Psoas muscle (tissue), 8 donors: Measurements from ENCODE around the gene NOTCH4. TPM values are rescaled to one million over a fixed set of nuclear protein-coding genes. Genes with fewer than 3 reads are reported as not detected.

Experiments used
- ATAC-seq, 4 donors: fragments of 200-7000 bp; cut with Tn5 transposase; one replicate each; pipeline ENCODE4 v1.9.1; 2020; ENCODE audit warnings: moderate library complexity in 3 of 4, mild to moderate bottlenecking in 2 of 4
- DNase-seq, 2 donors: peaks; one replicate each; pipeline ENCODE4 v3.0.0-alpha.2; 2020
- H3K27ac ChIP-seq: fragments of 200-600 bp; one replicate; pipeline ENCODE4 v1.8.0; 2022
- H3K27me3 ChIP-seq, 3 donors: fragments of 200-600 bp in 1 of 3; one replicate each; pipeline versions ENCODE4 v1.6.1 to v1.8.0; 2013 to 2022; ENCODE audit warnings: low read length in 2 of 3, mild to moderate bottlenecking in 2 of 3, moderate library complexity in 1 of 3; ENCODE audit not compliant: insufficient read depth in 3 of 3
- H3K36me3 ChIP-seq, 2 donors: fragments of 200-600 bp in 1 of 2; one replicate each; pipeline versions ENCODE4 v1.6.1 to v1.8.0; 2013 to 2022; ENCODE audit warnings: low read depth in 1 of 2, mild to moderate bottlenecking in 1 of 2, moderate library complexity in 1 of 2; ENCODE audit not compliant: insufficient read depth in 1 of 2
- H3K4me1 ChIP-seq: fragments of 200-600 bp; one replicate; pipeline ENCODE4 v1.8.0; 2022
- H3K4me3 ChIP-seq: fragments of 200-600 bp; one replicate; pipeline ENCODE4 v1.8.0; 2022; ENCODE audit warnings: mild to moderate bottlenecking
- H3K9me3 ChIP-seq: fragments of 200-600 bp; one replicate; pipeline ENCODE4 v1.8.0; 2022
- WGBS, 3 donors: extraction: QIAGEN DNeasy Blood & Tissue Kit; methylation state at CpG; one replicate each; pipeline versions ENCODE4 v1.1.6 to v1.1.7; 2013; 5-methylcytosine and 5-hydroxymethylcytosine counted together
- intact Hi-C, 2 donors: fragments of 100-400 bp; cut with DNase I; formaldehyde crosslinking; loops; one replicate each; pipeline versions ENCODE4 v1.11.0 to v1.14.2; 2022
- polyA plus RNA-seq, 3 donors: library from polyadenylated mRNA; stranded (reverse); fragments of 200-250 nt; gene quantifications; one replicate each; pipeline ENCODE4 v1.2.3, GENCODE V29; 2013
- total RNA-seq, 4 donors: library from RNA; stranded (reverse); fragmentation: NEBNext Ultra II Directional in 2 of 4; extraction: Animal tissue kit (Norgen Biotek cat#: 25700) in 2 of 4; gene quantifications; one replicate each; pipeline versions ENCODE4 v1.2.1 to v1.2.4, GENCODE V29; 2021 to 2023
- TF ChIP-seq, protein P1 (sequence below): fragments of 200-600 bp; IDR thresholded peaks from one replicate; pipeline ENCODE4 v1.8.0; 2022; ENCODE audit warnings: antibody characterized with exemption
- donor health status: healthy with polysubstance abuse.
- donor health status: DM: no; HTN: no; CAD: no; lungs with moderate emphysema.
- donor health status: Bipolar disorder and iron deficiency.
- donor health status: healthy.
- donor health status: DM: yes; HTN: yes; CAD: no.
- donor health status: DM: no; HTN: no; CAD: no.
- donor health status: DM: no; HTN: no; CAD: no.
- donor health status: DM: yes; HTN: yes; CAD: no.

Gene NOTCH4
- total and polyA plus RNA-seq, 7 donors: 9.7 to 19.5 (median 12.6) TPM

GRCh38 chr6:32148289-32149091, 75.4 kb downstream of the NOTCH4 start:
- ATAC-seq (peak in 3 of 4 donors; percentile 31 to 60 (median 57)), DNase-seq (peak; percentile 61 to 79)
- Histone ChIP-seq H3K27me3 (peaks cover 0 to 38% (median 17%) of the 10 kb centered on the region in 3 donors), H3K36me3 (no peaks in the 10 kb centered on the region), H3K4me1 (peaks cover 4% of the 10 kb centered on the region), H3K4me3 (peak overlapping the region; percentile 38), H3K9me3 (no peaks in the 10 kb centered on the region), H3K27ac (no peak overlapping the region)
- 17 to 29% (median 23%) methylated on average over 36 to 39 of the region's 39 CpGs for WGBS, 3 donors
- TF ChIP-seq, protein P1, sequence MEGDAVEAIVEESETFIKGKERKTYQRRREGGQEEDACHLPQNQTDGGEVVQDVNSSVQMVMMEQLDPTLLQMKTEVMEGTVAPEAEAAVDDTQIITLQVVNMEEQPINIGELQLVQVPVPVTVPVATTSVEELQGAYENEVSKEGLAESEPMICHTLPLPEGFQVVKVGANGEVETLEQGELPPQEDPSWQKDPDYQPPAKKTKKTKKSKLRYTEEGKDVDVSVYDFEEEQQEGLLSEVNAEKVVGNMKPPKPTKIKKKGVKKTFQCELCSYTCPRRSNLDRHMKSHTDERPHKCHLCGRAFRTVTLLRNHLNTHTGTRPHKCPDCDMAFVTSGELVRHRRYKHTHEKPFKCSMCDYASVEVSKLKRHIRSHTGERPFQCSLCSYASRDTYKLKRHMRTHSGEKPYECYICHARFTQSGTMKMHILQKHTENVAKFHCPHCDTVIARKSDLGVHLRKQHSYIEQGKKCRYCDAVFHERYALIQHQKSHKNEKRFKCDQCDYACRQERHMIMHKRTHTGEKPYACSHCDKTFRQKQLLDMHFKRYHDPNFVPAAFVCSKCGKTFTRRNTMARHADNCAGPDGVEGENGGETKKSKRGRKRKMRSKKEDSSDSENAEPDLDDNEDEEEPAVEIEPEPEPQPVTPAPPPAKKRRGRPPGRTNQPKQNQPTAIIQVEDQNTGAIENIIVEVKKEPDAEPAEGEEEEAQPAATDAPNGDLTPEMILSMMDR: no peak
- intact Hi-C loops: no loop called here

DNA sequence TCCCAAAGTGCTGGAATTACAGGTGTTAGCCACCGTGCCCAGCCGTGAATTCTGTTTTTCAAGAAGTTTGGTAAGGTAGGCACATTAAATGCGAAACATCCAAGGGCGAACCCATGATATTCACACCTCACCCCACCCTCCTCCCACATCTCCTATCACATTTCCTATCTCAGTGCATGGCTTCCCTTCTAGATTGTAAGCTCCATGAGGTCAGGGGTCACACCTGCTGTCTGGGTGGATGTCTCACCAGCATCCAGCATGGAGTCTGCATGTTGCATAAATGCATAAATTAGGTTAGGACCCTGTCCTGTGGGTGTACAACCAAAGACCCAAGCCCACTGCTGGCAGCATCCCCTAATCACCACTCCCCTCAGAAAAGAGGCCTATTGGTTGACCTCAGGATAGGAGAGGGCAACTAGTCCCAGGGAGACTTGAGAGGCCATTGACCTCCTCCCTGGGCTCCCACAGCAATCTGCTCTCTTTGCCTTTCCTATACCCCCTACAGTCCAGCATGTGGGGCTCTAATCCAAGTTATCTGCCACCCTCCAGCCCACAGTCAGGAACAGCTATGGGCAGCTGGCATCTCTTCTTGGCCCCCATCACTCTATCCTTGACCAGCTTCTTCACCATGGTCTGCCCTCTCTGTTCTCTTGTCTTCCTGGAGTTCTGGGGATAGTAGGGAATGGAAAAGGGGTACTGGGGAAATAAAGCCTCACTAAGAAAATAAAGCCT, 76.3 kb downstream of the NOTCH4 start:
- Histone ChIP-seq H3K9me3 (no peaks in the 10 kb centered on the region), H3K4me1 (peaks cover 4% of the 10 kb centered on the region), H3K27me3 (peaks cover 0 to 38% (median 17%) of the 10 kb centered on the region in 3 donors), H3K4me3 (no peak overlapping the region), H3K27ac (no peak overlapping the region), H3K36me3 (no peaks in the 10 kb centered on the region)
- TF ChIP-seq, protein P1: no peak
- intact Hi-C loops: no loop called here
- DNase-seq (no peak), ATAC-seq (no peak)
- 86 to 100% (median 94%) methylated on average over 4 of the region's 4 CpGs for WGBS, 3 donors

DNA sequence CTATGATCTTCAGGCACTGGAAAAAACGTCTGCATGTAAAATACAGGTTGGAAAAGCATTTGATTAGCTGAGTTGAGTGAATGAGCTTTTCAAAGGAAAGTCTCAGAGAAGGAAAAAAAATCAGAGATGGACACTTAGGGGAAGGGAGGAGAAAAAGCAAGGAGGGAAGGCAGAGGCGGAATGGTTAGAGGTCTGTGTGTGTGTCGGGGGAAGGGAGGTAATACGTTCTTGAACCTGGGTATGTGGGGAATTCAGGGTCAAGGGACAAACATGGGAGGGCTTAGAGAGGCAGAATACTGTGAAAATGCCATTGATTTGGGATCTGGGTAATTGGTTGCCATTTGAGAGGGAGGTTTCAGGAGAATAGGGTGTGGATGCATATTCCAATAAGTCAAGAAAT, 77.2 kb downstream of the NOTCH4 start:
- no peak for ATAC-seq
- TF ChIP-seq, protein P1: no peak
- Histone ChIP-seq H3K27me3 (peaks cover 0 to 43% (median 13%) of the 10 kb centered on the region in 3 donors), H3K4me3 (no peak overlapping the region), H3K36me3 (no peaks in the 10 kb centered on the region), H3K27ac (no peak overlapping the region), H3K4me1 (no peaks in the 10 kb centered on the region), H3K9me3 (no peaks in the 10 kb centered on the region)
- no peak for DNase-seq
- 37 to 45% (median 41%) methylated on average over 4 of the region's 4 CpGs for WGBS, 3 donors
- intact Hi-C loops: no loop called here

DNA sequence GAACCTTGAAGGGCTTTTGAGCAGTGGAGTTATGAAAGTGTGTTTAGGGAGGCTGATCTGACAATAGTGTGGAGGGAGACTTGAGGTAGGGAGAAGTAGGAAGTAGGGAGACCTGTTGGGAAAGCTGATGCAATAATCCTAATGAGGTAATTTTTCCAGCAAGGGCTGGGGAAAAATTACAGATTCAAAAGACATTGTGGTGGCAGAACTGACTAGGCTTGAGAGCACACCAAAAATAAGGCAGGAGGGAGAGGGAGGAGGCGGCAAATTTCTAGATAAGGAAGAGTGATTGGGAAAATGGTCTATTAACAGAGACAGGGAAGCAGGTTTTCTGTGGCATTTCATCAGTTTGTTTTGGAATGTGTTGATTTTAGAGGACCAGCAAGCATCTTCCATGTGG, 77.6 kb downstream of the NOTCH4 start:
- TF ChIP-seq, protein P1: no peak
- intact Hi-C loops: no loop called here
- Histone ChIP-seq H3K36me3 (no peaks in the 10 kb centered on the region), H3K9me3 (no peaks in the 10 kb centered on the region), H3K4me3 (no peak overlapping the region), H3K27me3 (peaks cover 0 to 43% (median 11%) of the 10 kb centered on the region in 3 donors), H3K4me1 (no peaks in the 10 kb centered on the region), H3K27ac (no peak overlapping the region)
- WGBS, 3 donors: 90 to 100% (median 93%) methylated on average over 1 of the region's 1 CpG
- no peak for DNase-seq
- ATAC-seq: no peak

Other genes with a start within 250 kb of the NOTCH4 start
- 10 to 100 TPM in 3 of 4 donors, 1 to 10 TPM in 1; 5.6 to 13.2 (median 10.9) TPM for gene C4A, start 242.0 kb downstream of the NOTCH4 start, total RNA-seq
- gene C4A, start 242.0 kb downstream of the NOTCH4 start, polyA plus RNA-seq: 1 to 10 TPM; 3.0 to 3.2 (median 3.1) TPM
- gene C4B, start 209.3 kb downstream of the NOTCH4 start, total RNA-seq: 10 to 100 TPM in 1 of 4 donors, 1 to 10 TPM in 3; 5.6 to 12.6 (median 9.4) TPM
- 1 to 10 TPM; 2.6 to 3.3 (median 2.7) TPM for gene C4B, start 209.3 kb downstream of the NOTCH4 start, polyA plus RNA-seq
- 1 to 10 TPM in 1 of 4 donors, under 1 TPM in 1, not detected in 2; 0.19 to 9.9 TPM for gene CYP21A2, start 185.7 kb downstream of the NOTCH4 start, total RNA-seq
- under 1 TPM in 2 of 3 donors, not detected in 1; 0.05 to 0.10 TPM for gene CYP21A2, start 185.7 kb downstream of the NOTCH4 start, polyA plus RNA-seq
- gene TNXB, start 114.7 kb downstream of the NOTCH4 start, total RNA-seq: 10 to 100 TPM; 14.5 to 26.1 (median 23.9) TPM
- gene TNXB, start 114.7 kb downstream of the NOTCH4 start, polyA plus RNA-seq: 10 to 100 TPM in 1 of 3 donors, 1 to 10 TPM in 2; 7.0 to 13.6 (median 9.1) TPM
- 10 to 100 TPM; 17.2 to 23.8 (median 19.9) TPM for gene ATF6B, start 95.8 kb downstream of the NOTCH4 start, total RNA-seq
- 10 to 100 TPM; 13.0 to 35.2 (median 15.1) TPM for gene ATF6B, start 95.8 kb downstream of the NOTCH4 start, polyA plus RNA-seq
- 1 to 10 TPM; 2.1 to 4.3 (median 4.1) TPM for gene FKBPL, start 93.8 kb downstream of the NOTCH4 start, total RNA-seq
- gene FKBPL, start 93.8 kb downstream of the NOTCH4 start, polyA plus RNA-seq: 10 to 100 TPM in 1 of 3 donors, 1 to 10 TPM in 2; 8.2 to 12.2 (median 9.9) TPM
- gene PRRT1, start 72.1 kb downstream of the NOTCH4 start, total RNA-seq: under 1 TPM; 0.08 to 0.51 (median 0.16) TPM
- under 1 TPM; 0.22 to 0.28 (median 0.26) TPM for gene PRRT1, start 72.1 kb downstream of the NOTCH4 start, polyA plus RNA-seq
- 10 to 100 TPM; 11.3 to 15.1 (median 14.0) TPM for gene PPT2, start 69.9 kb downstream of the NOTCH4 start, total RNA-seq
- gene PPT2, start 69.9 kb downstream of the NOTCH4 start, polyA plus RNA-seq: 10 to 100 TPM; 12.5 to 28.3 (median 18.0) TPM
- 1 to 10 TPM; 2.0 to 7.0 (median 3.7) TPM for gene EGFL8, start 59.5 kb downstream of the NOTCH4 start, total RNA-seq
- 1 to 10 TPM; 2.1 to 4.0 (median 3.6) TPM for gene EGFL8, start 59.5 kb downstream of the NOTCH4 start, polyA plus RNA-seq
- 10 to 100 TPM; 36.8 to 59.8 (median 47.7) TPM for gene AGPAT1, start 48.0 kb downstream of the NOTCH4 start, total RNA-seq
- 10 to 100 TPM; 35.0 to 77.8 (median 38.0) TPM for gene AGPAT1, start 48.0 kb downstream of the NOTCH4 start, polyA plus RNA-seq
- 10 to 100 TPM; 52.0 to 91.1 (median 57.0) TPM for gene RNF5, start 45.7 kb downstream of the NOTCH4 start, total RNA-seq
- 100 to 1,000 TPM; 110 to 122 (median 113) TPM for gene RNF5, start 45.7 kb downstream of the NOTCH4 start, polyA plus RNA-seq
- 1 to 10 TPM in 3 of 4 donors, under 1 TPM in 1; 0.85 to 2.0 (median 1.4) TPM for gene AGER, start 39.8 kb downstream of the NOTCH4 start, total RNA-seq
- 1 to 10 TPM in 1 of 3 donors, under 1 TPM in 2; 0.79 to 1.7 (median 0.91) TPM for gene AGER, start 39.8 kb downstream of the NOTCH4 start, polyA plus RNA-seq
- gene PBX2, start 33.9 kb downstream of the NOTCH4 start, total RNA-seq: 10 to 100 TPM; 36.1 to 46.7 (median 37.5) TPM
- 10 to 100 TPM; 20.4 to 27.4 (median 22.1) TPM for gene PBX2, start 33.9 kb downstream of the NOTCH4 start, polyA plus RNA-seq
- 1 to 10 TPM; 1.7 to 5.1 (median 3.5) TPM for gene GPSM3, start 31.4 kb downstream of the NOTCH4 start, total RNA-seq
- 1 to 10 TPM; 1.5 to 2.7 (median 2.6) TPM for gene GPSM3, start 31.4 kb downstream of the NOTCH4 start, polyA plus RNA-seq
- not detected for gene TSBP1, start 147.8 kb upstream of the NOTCH4 start, total RNA-seq
- not detected for gene TSBP1, start 147.8 kb upstream of the NOTCH4 start, polyA plus RNA-seq
- not detected for gene BTNL2, start 183.1 kb upstream of the NOTCH4 start, total RNA-seq
- not detected for gene BTNL2, start 183.1 kb upstream of the NOTCH4 start, polyA plus RNA-seq
- gene HLA-DRA, start 215.8 kb upstream of the NOTCH4 start, total RNA-seq: 10 to 100 TPM; 19.9 to 90.0 (median 61.9) TPM
- gene HLA-DRA, start 215.8 kb upstream of the NOTCH4 start, polyA plus RNA-seq: 10 to 100 TPM; 32.0 to 43.0 (median 35.3) TPM